ENCODE data around the gene PATJ.
"Not testable (repeated sequence)": the region's sequence is repeated elsewhere in the genome, so short reads cannot be mapped to it uniquely, and the experiment has no call there.

PATJ gene

GRCh38 chr1:62139410-62139809, 397.1 kb downstream of the PATJ start:
- DNase-seq (ENCODE audit: low read depth), result no peak
- H3K4me3 ChIP-seq (ENCODE audit: control insufficient read depth, low read depth, low read length), result no peak overlapping the region
- TF ChIP-seq CTCF (IDR thresholded peaks at IDR 0.05; ENCODE audit: control insufficient read depth, insufficient read depth, low read depth, low read length, missing control alignments), result no peak

GRCh38 chr1:62140666-62141065, 398.4 kb downstream of the PATJ start:
- TF ChIP-seq CTCF (IDR thresholded peaks at IDR 0.05; ENCODE audit: control insufficient read depth, insufficient read depth, low read depth, low read length, missing control alignments), result no peak
- DNase-seq (ENCODE audit: low read depth), result no peak
- H3K4me3 ChIP-seq (ENCODE audit: control insufficient read depth, low read depth, low read length), result no peak overlapping the region

- no peak for DNase-seq (ENCODE audit: low read depth)
- H3K4me3 ChIP-seq (ENCODE audit: control insufficient read depth, low read depth, low read length), result no peak overlapping the region
- no peak for TF ChIP-seq CTCF (IDR thresholded peaks at IDR 0.05; ENCODE audit: control insufficient read depth, insufficient read depth, low read depth, low read length, missing control alignments)
Observed at GRCh38 chr1:62142496-62142895, 400.2 kb downstream of the PATJ start.

GRCh38 chr1:62144238-62144831, 402.1 kb downstream of the PATJ start:
- H3K4me3 ChIP-seq (ENCODE audit: control insufficient read depth, low read depth, low read length), result no peak overlapping the region
- peak; percentile 21 for DNase-seq (ENCODE audit: low read depth)
- TF ChIP-seq CTCF (IDR thresholded peaks at IDR 0.05; ENCODE audit: control insufficient read depth, insufficient read depth, low read depth, low read length, missing control alignments), result peak; percentile 75

GRCh38 chr1:62159940-62160348, 417.7 kb downstream of the PATJ start:
- DNase-seq (ENCODE audit: low read depth), result no peak
- TF ChIP-seq CTCF (IDR thresholded peaks at IDR 0.05; ENCODE audit: control insufficient read depth, insufficient read depth, low read depth, low read length, missing control alignments), result no peak
- no peak overlapping the region for H3K4me3 ChIP-seq (ENCODE audit: control insufficient read depth, low read depth, low read length)

- DNase-seq (ENCODE audit: low read depth), result no peak
- H3K4me3 ChIP-seq (ENCODE audit: control insufficient read depth, low read depth, low read length), result no peak overlapping the region
- no peak for TF ChIP-seq CTCF (IDR thresholded peaks at IDR 0.05; ENCODE audit: control insufficient read depth, insufficient read depth, low read depth, low read length, missing control alignments)
Observed at GRCh38 chr1:62161711-62162110, 419.4 kb downstream of the PATJ start.

GRCh38 chr1:62170380-62170779, 428.1 kb downstream of the PATJ start:
- not testable (repeated sequence) for DNase-seq (ENCODE audit: low read depth); H3K4me3 ChIP-seq (ENCODE audit: control insufficient read depth, low read depth, low read length)
